GM21447 (cell line): ENCODE measurements around the gene TIMP4.

ENCODE experiments used
- ATAC-seq: cut with Tn5 transposase; IDR thresholded peaks from one replicate; pipeline ENCODE4 v1.9.1; 2021; ENCODE audit not compliant: unreplicated experiment

The TIMP4 gene

GRCh38 chr3:12148183-12148940 is 10.3 kb downstream of the TIMP4 start:
- ATAC-seq: no peak

DNA sequence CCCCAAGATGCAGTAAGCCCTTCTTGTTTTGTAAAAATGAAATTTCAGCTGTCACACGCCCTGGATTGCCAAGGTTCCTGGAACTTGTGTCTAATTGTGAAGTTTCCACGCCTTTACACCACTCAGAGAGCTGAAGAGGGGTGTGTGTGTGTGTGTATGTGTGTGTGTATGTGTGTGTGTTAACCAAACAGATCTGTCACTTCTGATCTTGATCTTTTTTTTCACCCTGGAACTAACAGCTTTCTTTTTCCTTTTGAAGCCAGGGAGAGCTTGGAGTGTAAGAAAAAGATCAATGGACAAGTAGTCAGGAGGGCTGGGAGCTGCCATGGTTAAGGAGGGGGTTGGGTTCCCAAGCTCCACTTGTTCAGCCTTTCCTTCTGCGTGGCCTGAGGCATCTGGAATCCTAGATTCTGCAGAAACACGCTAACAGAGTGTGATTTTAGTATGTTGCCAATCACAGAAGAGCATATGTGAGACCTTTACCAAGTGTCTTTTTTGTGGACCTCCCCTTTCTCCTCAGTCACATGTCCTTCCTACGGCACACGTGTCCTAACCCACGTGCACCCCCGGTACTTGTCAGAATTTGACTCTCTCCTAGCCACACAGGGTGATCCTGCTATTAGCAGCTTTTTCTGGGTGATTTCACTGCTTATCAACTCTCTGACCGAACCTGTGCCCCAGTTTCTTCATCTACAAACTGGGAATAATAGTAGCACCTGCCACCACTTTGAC is 11.5 kb downstream of the TIMP4 start:
- ATAC-seq: no peak

GRCh38 chr3:12143949-12144504 is 14.7 kb downstream of the TIMP4 start:
- ATAC-seq: no peak

GRCh38 chr3:12142476-12142875 is 16.2 kb downstream of the TIMP4 start:
- no peak for ATAC-seq

- ATAC-seq: no peak
Observed at GRCh38 chr3:12141350-12141749, 17.4 kb downstream of the TIMP4 start.

GRCh38 chr3:12139111-12139511 is 19.6 kb downstream of the TIMP4 start:
- no peak for ATAC-seq

DNA sequence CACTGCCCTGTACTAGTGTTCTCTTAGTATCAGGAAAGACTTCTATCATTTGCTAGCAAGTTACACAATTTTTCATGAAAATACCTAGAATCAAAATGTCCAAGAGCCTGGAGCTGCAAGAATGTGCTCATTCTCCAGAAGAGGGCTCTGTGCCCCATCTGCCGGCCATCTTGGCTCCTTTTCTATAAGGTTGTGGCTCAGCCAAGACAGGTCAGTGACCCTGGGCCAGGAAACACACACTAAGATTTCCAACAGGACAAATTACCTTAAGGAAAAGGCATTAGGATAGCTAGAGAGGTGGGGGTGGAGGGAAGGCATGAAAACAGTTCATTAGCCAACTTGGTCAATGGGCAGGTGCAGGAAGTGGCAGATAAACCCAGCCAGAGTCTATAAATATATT is 20.7 kb downstream of the TIMP4 start:
- ATAC-seq: no peak

- ATAC-seq: no peak
Observed at GRCh38 chr3:12136371-12136770, 22.3 kb downstream of the TIMP4 start.

DNA sequence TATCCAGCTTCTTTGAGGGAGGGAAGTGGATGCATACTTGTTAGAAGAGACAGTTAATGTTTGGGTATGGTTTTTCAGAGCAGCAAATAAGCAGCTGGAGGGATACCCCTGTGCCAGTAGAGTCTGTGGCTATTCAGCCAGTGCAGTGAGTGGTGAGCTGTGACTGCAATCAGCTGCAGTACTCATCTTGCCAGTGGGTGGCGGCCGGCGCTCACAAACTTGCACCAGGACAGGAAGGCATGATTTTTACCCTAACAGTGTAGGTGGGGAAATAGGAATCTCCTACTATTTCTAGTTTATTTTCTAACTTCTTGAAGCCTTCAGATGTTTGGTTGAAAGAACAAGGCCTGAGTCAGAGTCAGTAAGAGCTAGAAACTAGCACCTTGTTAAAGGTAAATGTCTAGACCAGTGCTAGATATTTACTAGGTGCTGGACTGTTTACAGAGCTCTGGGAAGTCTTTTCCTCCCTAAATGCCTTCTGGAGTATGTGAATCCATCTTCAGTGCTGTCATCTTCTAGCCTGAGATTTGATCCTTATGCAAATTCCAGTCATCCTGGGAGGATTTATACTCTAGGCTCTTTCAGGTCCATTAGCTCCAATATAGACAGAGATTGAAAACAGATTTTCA is 23.6 kb downstream of the TIMP4 start:
- peak; percentile 80 for ATAC-seq

- no peak for ATAC-seq
Observed at GRCh38 chr3:12132881-12133280, 25.8 kb downstream of the TIMP4 start.

GRCh38 chr3:12131351-12132090 is 27.2 kb downstream of the TIMP4 start:
- no peak for ATAC-seq

DNA sequence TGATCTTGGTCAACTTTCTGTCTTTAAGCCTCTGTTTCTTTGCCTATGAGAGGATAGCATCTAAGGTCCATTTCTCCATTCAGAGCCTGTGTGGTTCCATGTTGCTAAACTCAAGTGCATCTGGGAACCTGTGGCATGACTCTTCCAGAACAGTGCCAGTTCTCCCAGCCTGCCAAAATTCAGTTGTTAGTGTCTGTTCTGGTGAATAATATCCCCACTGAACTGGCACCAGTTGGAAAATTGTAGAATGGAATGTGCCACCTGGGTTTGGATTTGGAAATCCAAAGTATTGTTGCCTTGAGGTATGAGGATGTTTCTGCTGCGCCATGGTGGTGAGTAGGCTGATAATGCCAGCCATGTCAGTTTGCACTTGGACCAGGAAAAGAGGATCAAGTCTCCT is 31.3 kb downstream of the TIMP4 start:
- ATAC-seq: no peak

DNA sequence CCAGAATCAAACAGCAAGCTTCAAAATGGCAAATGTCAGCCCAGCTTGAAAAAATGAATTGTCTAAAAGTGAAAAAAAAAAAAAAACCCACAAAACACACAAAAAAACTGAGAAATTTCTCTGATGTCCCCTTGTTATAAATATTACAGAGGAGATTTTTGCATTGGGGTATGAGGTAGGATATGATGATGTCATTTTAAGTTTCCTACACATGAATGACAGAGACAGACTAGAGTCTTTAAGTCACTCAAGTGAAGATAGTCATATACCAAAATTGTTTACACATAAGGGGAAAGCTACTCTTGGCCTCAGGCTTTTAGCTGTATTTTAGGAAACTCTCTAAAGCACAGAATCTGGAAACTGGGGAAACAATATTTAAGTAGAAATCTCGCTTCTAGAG is 32.9 kb downstream of the TIMP4 start:
- no peak for ATAC-seq

DNA sequence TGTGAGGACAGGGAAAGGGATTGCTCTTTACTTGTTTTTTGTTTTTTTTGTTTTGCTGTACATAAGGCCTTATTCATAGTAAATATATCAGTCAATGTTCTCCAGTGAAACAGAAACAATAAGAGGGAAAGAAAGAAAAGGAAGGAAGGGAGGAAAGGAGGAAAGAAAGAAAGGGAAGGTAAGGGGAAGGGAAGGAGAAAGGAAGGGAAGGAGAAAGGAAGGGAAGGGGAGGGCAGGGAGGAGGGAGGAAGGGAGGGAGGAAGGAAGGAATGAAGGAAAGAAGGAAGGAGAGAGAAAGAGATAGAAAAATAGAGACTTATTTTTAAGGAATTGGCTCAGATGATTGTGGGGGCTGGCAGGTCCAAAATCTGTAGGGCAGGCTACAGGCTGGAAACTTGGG is 37.2 kb downstream of the TIMP4 start:
- no peak for ATAC-seq

DNA sequence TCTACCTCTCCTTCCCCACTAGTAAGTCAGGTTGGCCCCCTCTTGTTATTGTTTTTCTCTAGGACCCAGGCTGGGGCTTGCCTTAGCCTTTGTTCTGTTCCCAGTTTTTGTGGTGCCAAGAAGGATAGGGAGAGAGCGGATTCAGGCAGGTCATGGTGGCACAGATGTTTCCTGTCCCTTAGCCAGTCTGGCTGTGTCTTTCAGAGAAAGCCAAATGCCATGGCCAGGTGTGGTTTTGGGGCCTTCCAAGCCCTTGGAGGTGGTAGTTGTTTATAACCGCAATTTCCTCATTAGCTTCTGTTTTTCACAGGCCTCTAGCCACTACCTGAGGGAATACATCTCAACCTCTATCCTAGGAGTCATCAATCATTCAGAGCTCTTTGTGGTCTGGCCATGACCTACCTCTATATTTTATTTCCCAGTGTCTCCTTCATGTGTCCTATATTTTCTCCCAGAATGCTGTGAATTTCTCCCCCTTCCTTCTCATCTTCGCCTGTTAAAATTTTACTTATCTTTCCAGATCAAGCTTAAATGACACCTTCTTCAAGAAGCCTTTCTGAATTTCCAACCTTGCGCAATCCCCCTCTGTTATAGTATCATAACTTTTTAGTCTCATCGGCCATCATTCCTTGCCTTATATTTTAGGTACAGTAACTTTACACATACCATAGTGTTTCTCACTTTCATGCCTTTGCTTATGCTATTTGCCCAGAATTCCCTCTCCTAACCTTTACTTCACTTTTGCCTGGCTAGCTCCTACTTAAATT is 38.2 kb downstream of the TIMP4 start:
- no peak for ATAC-seq

DNA sequence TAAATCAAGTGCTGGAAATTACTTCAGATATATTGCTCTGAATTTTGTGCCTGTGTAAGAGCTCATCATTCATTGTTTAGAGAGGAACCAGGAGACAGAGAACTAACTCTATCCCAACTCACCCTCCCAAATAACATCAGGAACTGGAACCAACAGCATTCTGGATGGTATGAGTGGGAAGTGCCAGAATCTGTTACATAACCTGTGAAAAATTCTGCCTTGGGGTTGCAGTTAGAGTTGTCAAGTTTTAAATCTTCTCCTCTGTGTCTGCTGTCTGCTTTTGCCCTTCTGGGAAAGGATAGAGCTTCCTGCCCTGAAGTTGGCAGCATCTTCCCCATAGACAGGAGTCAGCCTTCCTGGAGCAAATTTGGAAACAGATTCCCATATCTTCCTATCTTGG is 41.2 kb downstream of the TIMP4 start:
- ATAC-seq: no peak

- no peak for ATAC-seq
Observed at GRCh38 chr3:12116870-12117269, 41.8 kb downstream of the TIMP4 start.

GRCh38 chr3:12115849-12116248 is 42.9 kb downstream of the TIMP4 start:
- ATAC-seq: no peak

GRCh38 chr3:12115104-12115503 is 43.6 kb downstream of the TIMP4 start:
- ATAC-seq: no peak

DNA sequence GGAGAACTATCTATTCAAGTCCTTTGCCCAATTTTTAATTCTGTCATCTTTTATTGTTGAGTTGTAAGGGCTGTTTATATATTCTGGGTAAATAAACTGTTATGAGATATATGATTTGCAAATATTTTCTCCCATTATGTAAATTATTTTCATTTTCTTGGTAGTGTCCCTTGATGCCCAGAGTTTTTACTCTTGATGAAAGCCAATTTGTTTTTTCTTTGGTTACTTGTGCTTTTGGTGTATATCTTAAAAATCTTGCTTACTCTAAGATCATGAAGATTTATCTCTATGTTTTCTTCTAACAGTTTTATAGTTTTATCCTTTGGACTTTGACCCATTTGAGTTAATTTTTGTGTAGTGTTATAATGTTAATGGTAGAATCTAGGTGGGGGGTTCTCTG is 44.5 kb downstream of the TIMP4 start:
- ATAC-seq: no peak
